Fibroblast of peridontal ligament (primary cell): ENCODE measurements around the gene ATF7.
A peak's percentile ranks its signal among the peaks of the same experiment; 100 is the strongest.

Experiments used
- DNase-seq: peaks from one replicate; pipeline ENCODE4 v3.0.0-alpha.2; 2010; ENCODE audit errors: extremely low read depth

ATF7 gene

GRCh38 chr12:53532021-53532420 is 94.2 kb downstream of the ATF7 start:
- no peak for DNase-seq

DNA sequence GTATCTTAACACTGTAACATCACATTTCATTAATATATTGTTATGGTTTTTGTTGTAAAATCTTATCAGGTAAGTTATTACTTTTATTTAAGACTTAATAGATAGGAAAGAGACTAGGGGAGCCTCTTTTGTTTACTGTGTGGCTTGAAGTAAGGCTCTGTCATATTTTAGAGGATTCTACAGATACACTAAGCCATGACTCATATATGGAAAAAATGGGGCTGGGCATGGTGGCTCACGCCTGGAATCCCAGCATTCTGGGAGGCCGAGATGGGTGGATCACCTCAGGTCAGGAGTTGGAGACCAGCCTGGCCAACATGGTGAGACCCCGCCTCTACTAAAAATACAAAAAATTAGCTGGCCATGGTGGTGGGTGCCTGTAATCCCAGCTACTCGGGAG is 95.3 kb downstream of the ATF7 start:
- DNase-seq = peak; percentile 27

GRCh38 chr12:53530061-53530460 is 96.1 kb downstream of the ATF7 start:
- no peak for DNase-seq

DNA sequence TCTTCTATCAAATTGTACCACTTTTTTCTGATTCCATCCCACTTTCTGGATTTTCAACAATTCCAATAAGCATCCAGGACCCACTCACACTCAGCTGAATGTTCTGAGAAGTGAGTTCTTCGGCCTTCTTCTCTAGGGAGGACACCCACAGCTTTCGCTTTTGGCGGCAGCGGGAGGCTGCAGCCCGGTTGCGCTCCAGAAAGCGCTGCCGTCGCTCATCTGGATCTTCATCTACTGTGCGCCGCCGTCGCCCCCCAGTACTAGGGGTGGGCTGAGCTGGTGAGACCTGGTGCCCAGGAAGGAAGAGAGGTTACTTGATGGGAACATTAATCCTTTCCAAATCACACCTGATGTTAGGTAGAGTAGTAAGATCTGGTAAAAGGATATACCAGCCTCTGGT is 101.7 kb downstream of the ATF7 start:
- DNase-seq = no peak

- no peak for DNase-seq
These were observed 103.1 kb downstream of the ATF7 start for GRCh38 chr12:53523131-53523530.

DNA sequence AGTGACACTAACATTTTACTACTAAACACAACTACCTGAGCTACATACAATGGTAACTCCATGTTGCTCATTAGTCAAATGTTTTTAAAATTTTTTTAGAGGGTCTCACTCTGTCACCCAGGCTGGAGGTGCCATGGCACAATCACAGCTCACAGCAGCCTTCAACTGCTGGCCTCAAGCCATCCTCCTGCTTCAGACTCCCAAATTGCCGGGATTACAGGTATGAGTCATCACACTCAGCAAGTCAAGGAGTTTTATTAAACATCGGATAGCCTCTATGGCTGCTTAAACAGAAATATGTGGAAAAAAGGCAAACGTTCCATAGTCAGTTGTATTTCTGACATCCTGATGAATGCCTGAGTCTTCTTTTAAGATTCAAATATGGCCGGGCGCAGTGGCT is 107.8 kb downstream of the ATF7 start:
- no peak for DNase-seq

DNA sequence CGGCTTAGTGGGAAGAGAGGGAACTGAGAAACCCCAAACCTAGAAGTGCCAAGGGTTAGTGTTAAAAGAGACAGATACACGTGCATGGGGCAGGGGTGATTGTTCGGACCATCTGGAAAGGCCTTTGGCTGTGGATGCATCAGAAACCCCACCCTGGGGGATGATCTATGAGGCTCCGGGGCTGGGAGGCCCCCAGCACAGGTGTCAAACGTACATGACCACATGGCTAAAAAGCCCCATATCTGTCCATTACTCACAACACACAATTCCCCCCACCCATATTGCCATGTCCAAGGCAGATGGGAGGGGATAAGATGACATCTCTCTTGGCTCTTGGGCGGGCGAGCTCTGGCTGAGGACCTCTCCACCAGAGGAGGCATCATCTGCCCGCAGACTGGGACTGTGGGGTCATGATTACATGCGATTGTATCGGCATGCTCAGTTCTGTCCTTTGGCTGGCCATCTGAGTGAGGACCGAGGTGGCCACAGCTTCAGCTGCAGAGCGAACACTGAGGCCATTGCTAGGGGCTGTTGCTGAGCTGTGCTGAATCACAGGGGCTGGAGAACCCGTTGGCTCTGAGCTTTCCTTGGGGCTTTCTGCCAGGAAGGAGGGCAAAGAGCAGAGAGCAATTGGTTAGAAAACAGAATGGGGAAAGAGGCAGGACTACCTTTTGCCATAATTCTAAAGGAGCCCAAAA is 109.3 kb downstream of the ATF7 start:
- no peak for DNase-seq

DNA sequence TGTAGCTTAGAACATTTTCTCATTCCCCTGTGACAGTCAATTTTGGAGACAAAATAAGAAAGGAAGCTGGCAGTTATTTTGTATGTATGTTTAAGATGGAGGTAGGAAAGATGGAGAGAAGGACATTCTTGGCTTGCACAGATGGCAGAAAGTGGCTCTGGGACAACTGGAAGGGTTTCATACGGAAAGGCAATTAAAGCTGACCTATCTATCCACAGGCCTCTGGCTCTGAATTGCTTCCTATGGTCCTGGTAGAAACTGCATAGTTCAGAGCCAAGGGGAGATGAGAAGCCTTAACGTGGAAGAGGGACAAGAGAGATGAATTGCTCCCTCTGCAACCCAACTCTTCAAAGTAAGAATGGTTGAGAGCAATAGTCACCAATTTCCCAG is 110.9 kb downstream of the ATF7 start:
- no peak for DNase-seq

- no peak for DNase-seq
These were observed 111.4 kb downstream of the ATF7 start for GRCh38 chr12:53514628-53515290.

GRCh38 chr12:53513712-53514410 is 112.3 kb downstream of the ATF7 start:
- DNase-seq = no peak

DNA sequence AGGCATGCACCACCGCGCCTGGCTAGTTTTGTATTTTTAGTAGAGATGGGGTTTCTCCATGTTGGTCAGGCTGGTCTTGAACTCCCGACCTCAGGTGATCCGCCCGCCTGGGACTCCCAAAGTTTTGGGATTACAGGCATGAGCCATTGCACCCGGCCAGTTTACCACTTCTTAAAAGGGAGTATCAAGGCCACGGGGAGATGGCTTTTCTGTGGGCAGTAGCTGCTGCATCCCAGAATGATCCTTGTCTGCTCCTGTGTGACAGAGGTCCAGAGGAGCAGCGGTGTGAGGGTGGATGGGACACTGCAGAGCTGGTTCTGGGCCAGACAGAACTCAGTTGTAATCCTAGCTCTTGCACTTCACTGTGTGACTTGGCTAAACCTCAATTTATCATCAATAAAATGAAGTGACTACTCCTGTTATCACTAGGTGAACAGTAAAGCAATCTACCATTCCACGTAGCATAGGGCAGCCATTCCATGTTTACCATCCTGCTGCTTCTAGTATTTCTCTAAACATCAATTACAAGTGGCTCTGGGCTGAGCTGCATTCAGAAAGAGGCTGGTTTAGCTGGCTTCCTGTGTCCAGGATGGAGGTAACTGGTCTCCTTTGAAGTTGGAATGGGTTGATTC is 115.9 kb downstream of the ATF7 start:
- DNase-seq = no peak

DNA sequence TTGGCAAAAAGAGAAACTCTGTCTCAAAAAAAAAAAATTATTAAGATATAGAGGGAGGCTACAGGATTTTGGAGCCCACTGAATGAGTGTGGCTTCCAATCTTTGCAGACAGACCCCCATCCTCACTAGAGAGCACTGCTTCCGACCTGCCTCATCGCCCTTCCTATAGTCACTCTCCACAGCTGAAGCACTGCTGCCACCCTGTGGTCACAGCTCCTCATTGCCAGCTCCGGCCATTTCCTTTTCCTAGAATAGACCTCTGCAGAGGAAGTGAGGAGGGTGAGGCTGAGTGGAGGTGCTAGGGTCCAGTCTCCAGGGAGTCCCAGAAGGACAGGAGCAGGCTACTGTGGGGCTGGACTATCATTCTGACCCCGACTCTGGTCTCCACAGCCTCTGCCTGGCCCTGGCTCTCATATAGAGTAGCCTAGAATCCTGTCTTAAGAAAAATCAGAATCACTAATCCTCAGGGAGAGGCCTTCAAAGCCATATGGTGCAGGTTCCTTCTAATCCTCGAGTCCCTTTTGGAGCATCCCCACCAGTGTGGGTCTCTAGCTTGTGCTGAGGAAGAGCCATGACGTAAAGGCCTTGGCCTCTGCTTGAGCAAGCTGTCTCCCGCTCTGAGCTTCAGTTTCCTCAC is 117.5 kb downstream of the ATF7 start:
- DNase-seq = peak; percentile 76

GRCh38 chr12:53507603-53507885 is 118.6 kb downstream of the ATF7 start:
- no peak for DNase-seq

DNA sequence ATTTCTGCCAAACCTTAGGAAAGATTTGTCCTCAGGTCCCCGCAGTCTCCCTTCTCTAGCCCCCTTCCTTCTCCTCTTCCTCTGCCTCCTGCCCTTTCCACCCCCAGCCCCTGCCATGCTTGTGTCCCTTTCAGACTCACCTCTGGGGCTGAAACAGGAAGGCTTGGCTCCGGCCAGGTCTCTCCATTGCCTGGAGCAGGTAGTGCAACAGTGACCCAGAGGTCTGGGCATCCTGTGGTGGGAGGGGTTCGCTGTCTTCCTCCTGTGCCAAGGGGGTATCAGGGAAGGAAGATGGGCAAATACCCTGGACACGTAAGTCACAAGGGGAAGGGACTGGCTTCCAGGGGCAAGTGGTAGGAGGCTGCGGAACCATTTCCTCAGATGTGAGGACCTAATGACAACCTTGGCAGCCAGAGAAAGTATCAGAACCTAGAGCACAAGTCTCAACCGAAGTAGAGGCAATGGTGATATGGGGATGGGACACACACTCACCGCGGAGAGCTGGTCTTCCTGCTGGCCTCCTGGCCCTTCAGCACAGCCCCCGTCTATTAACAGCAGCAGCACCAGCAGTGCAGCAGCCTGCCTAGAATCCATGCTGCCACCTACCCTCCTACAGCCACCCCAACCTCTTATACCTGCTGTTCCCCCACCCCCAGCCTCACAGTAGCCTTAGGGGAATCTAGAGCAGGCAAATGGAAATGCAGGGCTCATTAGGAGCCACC is 119.1 kb downstream of the ATF7 start, which contains the start of gene NPFF:
NPFF (minus strand) TSS at position 604 of the 722 bp plus-strand sequence; CDS start at position 594, 10 bp downstream.
- DNase-seq = no peak

DNA sequence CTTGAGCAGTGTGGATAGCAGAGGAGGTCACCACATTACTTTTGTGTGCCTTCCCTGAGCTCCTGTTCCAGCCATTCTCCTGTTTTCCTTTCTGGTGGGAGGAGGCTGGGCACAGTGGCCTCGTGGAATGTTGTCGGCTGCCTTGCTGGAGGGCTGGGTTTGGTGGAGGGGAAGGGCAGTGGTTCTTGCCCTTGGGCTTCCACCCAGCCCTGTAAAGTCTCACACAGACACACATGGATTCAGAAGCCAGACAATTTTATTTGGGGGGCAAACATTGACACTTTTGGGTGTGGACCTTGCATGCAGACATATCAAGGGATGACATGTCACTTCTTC is 119.8 kb downstream of the ATF7 start:
- no peak for DNase-seq

- peak; percentile 45 for DNase-seq
These were observed 120.4 kb downstream of the ATF7 start for GRCh38 chr12:53505555-53506449.

GRCh38 chr12:53505086-53505485 is 121.1 kb downstream of the ATF7 start:
- DNase-seq = peak; percentile 71

GRCh38 chr12:53504004-53504920 is 121.9 kb downstream of the ATF7 start:
- no peak for DNase-seq

DNA sequence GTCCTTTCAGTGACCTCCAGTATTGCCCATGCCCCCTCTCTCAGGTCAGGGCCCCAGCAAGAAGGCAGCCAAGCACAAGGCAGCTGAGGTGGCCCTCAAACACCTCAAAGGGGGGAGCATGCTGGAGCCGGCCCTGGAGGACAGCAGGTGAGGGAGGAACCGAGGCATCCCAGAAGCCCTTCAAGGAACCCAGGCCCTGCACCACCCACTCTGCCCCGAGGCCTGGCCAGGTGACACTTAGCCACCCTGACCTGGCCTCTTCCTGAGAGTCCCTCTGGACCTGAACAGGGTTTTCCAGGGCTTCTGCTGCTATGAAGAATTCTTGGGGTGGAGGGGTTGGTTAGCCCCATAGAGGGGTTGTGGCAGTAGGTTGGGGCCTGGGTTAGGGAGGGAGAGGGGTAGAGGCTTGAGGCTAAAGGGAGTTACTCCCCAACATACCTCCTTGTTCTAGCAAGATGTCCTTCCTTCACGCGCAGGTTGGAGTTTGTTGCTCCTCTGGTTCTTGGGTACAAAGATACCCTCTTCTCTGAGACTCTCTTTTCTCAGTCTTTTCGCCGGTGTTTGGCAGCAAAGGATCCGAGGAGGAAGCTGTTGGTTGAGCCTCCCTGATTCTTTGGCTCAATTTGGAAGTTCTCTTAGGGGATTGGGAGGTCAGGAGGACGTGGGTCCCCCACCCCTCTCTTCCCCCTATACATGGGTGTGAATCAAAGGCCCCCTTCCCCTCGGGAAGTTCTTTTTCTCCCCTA is 123.0 kb downstream of the ATF7 start:
- no peak for DNase-seq
